ENCODE data around the gene HCN4.

- TF ChIP-seq, protein P1, sequence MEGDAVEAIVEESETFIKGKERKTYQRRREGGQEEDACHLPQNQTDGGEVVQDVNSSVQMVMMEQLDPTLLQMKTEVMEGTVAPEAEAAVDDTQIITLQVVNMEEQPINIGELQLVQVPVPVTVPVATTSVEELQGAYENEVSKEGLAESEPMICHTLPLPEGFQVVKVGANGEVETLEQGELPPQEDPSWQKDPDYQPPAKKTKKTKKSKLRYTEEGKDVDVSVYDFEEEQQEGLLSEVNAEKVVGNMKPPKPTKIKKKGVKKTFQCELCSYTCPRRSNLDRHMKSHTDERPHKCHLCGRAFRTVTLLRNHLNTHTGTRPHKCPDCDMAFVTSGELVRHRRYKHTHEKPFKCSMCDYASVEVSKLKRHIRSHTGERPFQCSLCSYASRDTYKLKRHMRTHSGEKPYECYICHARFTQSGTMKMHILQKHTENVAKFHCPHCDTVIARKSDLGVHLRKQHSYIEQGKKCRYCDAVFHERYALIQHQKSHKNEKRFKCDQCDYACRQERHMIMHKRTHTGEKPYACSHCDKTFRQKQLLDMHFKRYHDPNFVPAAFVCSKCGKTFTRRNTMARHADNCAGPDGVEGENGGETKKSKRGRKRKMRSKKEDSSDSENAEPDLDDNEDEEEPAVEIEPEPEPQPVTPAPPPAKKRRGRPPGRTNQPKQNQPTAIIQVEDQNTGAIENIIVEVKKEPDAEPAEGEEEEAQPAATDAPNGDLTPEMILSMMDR (IDR thresholded peaks at IDR 0.05): no peak
- no peak for TF ChIP-seq POLR2A (IDR thresholded peaks at IDR 0.05)
Observed at GRCh38 chr15:73293773-73294172, 75.0 kb downstream of the HCN4 start.

All from thyroid gland (tissue), 4 donors.